ENCODE data around the gene SULT1A4.
"Not testable (repeated sequence)": the region's sequence is repeated elsewhere in the genome, so short reads cannot be mapped to it uniquely, and the experiment has no call there.

Gene SULT1A4

DNA sequence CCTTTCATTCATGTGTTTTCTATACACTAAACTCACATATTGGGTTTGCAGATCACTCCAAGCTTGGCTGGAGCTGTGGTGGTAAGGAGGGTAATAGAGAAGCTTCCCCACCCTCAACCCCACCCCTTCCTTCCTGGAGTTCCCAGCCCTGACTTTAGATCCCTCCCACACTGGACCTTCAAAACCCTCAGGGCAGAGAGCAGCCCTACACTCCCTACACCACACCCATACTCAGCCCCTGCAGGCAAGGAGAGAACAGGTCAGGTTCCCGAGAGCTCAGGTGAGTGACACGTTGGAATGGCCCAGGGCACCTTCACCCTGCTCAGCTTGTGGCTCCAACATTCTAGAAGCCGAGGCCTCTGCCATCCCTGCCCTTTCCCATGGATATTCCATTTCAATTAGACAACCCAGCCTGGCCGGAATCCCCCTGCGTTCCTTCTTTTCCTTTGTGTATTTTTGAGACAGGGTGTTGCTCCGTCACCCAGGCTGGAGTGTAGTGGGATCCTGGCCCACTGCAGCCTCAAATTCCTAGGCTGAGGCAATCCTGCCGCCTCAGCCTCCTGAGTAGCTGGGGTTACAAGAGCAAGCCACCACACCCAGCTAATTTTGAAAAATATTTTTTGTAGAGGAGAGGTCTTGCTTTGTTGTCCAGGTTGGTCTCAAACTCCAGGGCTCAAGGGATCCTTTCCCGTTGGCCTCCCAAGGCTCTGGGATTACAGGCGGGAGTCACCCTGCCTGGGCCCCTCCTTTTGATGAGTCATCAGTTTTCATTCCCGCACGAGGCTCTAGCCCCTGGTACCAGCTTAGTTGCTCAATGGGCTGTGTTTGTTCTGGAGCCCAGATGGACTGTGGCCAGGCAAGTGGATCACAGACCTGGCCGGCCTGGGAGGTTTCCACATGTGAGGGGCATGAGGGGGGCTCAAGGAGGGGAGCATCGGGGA is at the start of gene SULT1A4:
TSS of gene SULT1A4 (plus strand) at position 208 of the 941 bp plus-strand sequence. CDS start 1,473 bp downstream, outside the sequence.
- DNase-seq = not testable (repeated sequence)

DNA sequence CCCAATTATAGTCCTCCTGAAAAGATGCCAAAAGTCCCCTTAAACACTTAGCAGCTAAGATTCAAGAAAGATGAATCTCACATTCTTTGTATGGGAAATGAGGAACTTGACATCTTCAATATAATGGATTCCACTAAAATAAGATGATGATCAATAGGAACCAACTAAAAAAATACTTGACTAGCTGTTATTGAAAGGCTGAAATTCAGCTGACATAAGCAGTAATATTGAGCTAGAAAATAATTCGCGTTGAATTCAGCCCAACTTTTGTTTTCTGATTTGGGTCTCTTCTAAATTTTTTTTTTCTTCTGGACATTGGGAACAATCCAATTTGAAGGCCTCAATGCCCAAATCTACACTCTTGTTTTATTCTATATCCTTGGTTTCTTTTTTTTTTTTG is 36.1 kb upstream of the SULT1A4 start:
- DNase-seq = not testable (repeated sequence)

DNA sequence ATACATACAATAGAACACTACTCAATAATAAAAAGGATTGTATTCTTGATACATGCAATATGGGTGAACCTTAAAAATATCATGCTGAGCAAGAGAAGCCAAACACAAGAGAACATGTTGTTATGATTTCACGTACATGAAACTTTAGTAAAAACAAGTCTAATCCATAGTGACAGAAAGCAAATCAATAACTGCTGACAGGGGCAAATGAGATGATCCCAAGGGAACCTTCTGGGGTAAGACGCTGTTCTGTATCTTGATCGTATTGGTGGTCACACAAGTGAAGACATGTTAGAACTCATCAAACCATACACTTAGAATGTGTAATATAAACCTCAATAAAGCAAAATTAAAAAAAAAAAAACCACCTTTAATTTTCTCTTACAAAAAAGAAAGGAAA is 34.3 kb upstream of the SULT1A4 start:
- not testable (repeated sequence) for DNase-seq

DNA sequence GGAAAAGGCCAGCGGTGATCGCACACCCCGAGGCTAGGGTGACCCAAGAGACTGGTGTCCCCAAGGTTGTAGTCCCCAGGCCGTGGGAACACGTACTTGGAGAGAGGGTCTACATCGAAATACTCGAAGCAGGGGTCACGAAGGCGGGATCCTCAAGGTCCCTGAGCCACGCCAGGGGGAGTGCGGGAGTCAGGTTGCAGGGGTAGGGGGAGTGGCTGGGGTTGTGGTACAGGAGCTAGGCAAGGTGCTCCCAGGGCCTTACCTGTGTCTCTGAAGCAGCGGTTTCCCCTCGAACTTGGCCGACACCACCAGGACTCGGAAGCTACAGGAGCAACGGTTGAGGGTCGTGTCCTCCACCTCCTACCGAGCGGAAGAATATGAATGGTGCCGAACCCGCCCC is 6.0 kb upstream of the SULT1A4 start:
- DNase-seq = not testable (repeated sequence)

DNA sequence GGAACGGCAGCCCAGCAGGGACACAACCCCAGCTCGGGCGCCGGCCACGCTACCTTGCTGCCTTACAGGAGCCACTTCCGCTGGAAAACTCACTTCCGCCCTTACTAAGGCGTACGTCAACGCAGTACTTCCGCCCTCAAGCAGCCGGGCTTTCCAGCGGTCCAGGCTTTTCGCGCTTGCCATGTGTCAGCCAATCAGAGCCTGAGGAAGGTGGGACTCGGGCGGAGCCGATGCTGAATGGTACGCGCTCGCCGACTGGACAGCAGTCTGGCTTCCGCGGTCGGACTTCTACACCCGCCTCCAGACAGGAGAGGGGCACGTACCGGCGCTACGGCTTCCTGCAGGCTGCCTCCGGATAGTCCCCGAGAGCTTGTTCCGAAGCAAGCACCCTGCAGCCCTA is 5.4 kb upstream of the SULT1A4 start, which contains the start of the genes BOLA2 and SLX1B:
TSS of gene BOLA2 (minus strand) at position 83 of the 400 bp plus-strand sequence. CDS start 98 bp downstream, outside the sequence.
TSS of gene SLX1B (plus strand) at position 265 of the 400 bp plus-strand sequence.
- DNase-seq = not testable (repeated sequence)

DNA sequence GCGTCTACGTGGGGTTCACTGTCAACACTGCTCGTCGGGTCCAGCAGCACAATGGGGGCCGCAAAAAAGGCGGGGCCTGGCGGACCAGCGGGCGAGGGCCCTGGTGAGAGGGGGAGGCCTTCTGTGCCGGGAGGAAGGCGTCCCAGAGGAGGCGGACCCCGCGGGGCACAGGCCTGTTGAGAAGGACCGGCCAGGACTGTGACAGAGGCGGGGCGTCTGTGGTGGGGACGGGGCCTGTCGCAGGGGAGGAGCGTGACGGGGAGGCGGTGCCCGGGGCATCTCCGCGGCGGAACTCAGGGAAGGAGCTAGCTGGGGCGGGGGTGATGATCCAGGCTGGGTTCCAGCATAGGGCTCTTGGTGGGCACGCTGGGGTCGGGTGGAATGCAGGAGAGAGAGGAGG is 4.9 kb upstream of the SULT1A4 start:
- not testable (repeated sequence) for DNase-seq

DNA sequence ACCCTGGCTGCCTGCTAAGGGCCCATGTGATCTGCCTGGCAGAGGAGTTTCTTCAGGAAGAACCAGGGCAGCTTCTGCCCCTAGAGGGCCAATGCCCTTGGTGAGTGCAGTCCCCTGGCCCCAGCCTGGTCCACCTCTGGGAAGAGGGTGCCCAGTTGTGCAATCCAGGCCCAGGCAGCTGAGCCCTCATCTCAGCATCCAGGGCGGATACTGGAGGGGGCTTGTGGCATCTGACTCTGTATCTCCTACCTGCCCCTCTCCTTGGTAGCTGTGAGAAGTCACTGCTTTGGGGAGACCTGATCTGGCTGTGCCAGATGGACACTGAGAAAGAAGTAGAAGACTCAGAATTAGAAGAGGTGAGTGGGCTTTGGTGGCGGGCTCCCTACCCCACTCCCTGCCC is 2.1 kb upstream of the SULT1A4 start:
- not testable (repeated sequence) for DNase-seq

DNA sequence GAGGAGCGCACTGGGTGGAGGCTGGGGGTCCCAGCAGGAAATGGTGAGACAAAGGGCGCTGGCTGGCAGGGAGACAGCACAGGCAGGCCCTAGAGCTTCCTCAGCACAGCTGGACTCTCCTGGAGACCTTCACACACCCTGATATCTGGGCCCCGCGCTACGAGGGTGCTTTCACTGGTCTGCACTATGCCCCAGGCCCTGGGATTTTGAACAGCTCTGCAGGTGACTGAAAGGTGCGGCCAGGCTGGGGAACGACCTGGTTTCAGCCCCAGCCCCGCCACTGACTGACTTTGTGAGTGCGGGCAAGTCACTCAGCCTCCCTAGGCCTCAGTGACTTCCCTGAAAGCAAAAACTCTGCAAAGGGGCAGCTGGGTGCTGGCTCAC is 926 bp downstream of the SULT1A4 start:
- not testable (repeated sequence) for DNase-seq

DNA sequence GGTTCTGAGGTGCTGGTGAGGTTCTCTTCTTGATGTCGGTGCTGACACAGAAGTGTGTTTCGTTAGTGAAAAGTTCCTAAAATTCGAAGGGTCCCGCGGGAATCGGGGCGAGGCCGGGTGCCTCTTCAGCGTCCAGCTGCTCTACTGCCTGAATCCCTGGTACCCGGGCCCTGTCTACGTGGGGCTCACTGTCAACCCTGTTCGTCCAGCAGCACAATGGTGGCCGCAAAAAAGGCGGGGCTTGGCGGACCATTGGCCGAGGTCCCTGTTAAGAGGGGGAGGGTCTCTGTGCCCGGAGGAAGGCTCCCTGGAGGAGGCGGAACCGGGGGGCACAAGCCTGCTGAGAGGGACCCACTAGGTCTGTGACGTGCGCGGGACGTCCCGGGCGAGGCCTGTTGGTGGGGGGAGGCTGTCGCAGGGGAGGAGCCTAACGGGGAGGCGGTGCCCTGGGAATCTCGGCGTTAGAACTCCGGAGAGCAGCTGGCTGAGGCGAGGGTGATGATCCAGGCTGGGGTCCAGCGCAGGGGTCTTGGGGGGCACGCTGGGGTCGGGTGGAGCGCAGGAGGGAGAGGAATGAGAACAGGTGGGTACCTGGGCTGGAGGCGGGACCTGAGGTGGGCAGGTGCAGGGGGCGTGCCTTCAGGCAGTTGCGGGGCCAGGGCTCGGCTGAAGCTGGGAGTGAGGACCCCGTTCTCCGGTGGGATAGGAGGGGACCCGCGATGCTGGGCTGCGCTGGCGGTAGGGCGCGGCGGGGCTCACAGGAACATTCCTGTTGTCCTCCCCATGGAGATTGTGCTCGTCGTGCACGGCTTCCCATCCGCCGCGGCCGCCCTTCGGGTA is 6.5 kb downstream of the SULT1A4 start:
- not testable (repeated sequence) for DNase-seq

DNA sequence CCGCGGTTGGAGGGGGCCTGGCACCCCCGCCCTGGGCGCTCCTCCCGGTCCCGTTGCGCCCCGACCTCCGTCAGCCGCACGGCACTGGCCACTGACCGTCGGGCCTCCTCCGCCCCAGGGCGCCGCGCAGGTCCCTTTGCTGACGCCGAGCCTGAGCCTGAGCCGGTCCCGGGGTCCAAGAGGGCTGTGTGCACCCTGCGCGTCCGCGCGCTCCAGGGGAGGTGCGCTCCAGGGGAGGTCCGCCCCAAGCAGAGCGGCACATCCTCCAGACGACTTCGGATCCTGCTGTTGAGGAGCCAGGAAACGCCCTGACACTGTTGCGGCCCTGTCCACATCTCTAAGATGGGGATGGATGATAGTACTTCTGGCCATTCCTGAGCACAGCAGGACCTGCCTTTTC is 7.2 kb downstream of the SULT1A4 start:
- DNase-seq = not testable (repeated sequence)

DNA sequence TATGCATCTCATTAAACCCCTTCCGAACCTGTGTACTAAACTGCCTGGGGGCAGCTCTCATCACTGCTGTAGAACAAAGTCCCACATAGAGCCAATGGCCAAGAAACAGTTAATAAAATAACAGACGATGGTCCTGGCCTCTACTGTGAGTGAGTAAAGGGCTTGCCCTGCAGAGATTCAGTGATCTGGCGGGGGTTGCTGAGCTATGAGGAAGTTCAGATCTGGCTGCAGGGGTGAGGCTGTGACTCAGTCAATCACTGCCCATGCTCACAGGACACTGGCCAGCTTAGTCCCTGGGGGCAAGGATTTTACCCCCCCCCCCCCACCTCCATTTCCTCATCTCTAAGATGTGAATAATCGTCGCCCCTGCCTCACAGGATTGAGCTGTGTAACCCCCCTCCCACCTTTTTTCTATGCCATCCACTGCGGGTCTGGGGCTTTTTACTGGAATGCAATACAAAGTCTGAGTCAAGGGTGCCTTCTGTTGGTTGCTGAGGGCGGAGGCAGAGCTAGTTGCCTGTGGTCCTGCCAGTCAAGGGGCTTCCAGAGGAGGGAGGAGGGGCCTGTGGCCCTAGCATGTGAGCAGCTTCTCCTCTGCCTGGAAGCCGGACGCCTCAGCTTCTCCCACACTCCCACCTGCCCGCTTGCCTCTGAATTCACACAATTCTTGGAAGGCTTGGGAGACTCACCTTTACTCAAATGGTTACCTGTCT is 8.1 kb downstream of the SULT1A4 start:
- not testable (repeated sequence) for DNase-seq

DNA sequence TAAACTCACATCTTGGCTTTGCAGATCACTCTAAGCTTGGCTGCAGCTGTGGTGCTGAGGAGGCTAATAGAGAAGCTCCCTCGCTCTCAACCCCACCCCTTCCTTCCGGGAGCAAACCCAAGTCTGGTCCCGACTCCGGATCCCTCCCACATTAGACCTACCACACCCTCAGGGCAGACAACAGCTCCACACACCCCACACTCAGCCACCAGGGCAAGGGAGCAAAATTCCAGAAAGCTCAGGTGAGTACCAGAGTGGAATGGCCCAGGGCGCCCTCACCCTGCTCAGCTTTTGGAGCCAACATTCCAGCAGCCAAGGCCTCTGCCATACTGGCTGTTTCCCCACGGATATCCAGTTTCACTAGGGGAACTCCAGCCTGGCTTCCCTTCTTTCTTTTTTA is 9.9 kb downstream of the SULT1A4 start:
- not testable (repeated sequence) for DNase-seq

DNA sequence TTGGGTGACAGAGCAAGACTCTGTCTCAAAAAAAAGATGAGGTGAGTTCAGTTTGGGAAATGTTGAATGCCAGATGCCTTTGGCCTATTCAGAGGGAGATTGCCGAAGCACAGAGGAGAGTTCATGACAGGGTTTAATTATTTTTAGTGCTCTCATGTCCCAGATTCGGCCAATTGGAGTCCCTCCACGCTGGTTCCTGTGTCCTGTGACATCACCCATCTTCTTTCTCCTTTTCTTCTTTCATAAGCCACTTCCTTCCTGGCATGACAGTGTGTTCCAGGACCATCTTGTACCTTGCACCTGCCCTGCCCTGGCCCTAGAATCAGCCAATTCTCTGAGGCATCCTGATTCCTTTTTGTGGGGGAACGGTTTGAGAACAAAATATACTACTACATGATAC is 12.4 kb downstream of the SULT1A4 start:
- not testable (repeated sequence) for DNase-seq

DNA sequence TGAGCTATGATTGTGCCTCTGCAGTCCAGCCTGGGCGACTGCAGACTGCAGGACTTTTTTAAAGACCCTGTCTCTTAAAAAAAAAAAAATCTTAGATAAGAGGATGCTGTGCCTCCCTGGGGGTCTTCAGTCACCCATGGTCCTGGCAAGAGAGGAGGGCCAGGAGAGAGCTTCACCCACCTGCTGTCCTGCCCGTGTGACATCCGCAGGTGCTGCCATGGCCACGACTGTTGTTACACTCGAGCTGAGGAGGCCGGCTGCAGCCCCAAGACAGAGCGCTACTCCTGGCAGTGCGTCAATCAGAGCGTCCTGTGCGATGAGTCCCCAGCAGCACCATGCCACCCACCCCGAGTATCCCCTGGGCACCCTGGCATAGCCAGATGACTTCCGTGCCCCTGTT is 22.6 kb downstream of the SULT1A4 start:
- DNase-seq = not testable (repeated sequence)

DNA sequence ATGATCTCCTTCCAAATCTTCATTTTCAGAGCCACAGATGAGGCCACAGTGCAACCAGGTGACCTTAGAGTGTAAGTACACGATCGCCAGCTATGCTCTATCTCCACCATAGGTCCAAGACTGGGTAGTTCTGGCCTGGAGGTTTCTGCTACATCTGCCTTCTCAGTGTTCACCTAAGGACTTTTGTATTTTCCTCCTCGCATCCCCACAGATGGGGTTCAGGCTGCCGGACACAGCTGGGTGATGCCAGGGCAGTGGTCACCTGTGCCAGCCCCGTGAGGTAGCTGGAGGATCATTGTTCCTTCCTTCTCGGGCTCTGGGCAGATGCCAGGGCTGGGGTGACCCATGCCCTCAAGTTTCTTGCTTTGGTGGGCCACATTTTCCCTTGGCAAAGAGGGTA is 46.6 kb downstream of the SULT1A4 start, which contains the start of gene NPIPB12:
TSS of gene NPIPB12 (minus strand) at position 101 of the 400 bp plus-strand sequence.
- DNase-seq = not testable (repeated sequence)

Measured in NCI-H1694 treated with DMSO at 0.1 percent for 48 hours (cell line).